Keratinocyte (primary cell): ENCODE measurements around the gene NAALADL2.

Source experiments
- EZH2 ChIP-seq: IDR thresholded peaks from one replicate; pipeline ENCODE4 v1.6.1; 2012; ENCODE audit warnings: inconsistent platforms, mild to moderate bottlenecking, low read length, moderate library complexity
- TF ChIP-seq, protein P1 (sequence below), 3 experiments: IDR thresholded peaks in 1 of 3; conservative IDR thresholded peaks in 1 of 3; optimal IDR thresholded peaks in 1 of 3; 2 replicates in 2 of 3; 3 replicates in 1 of 3; pipeline versions ENCODE3 to v1.5.1; 2011; ENCODE audit warnings: low read length in 3 of 3, mild to moderate bottlenecking in 3 of 3, moderate library complexity in 2 of 3, control low read depth in 1 of 3, inconsistent platforms in 1 of 3; ENCODE audit not compliant: insufficient read depth in 2 of 3; ENCODE audit errors: extremely low read depth in 1 of 3

GRCh38 chr3:175088766-175089380 lies 229.7 kb downstream of the NAALADL2 start:
- no peak for TF ChIP-seq EZH2
- TF ChIP-seq, protein P1, sequence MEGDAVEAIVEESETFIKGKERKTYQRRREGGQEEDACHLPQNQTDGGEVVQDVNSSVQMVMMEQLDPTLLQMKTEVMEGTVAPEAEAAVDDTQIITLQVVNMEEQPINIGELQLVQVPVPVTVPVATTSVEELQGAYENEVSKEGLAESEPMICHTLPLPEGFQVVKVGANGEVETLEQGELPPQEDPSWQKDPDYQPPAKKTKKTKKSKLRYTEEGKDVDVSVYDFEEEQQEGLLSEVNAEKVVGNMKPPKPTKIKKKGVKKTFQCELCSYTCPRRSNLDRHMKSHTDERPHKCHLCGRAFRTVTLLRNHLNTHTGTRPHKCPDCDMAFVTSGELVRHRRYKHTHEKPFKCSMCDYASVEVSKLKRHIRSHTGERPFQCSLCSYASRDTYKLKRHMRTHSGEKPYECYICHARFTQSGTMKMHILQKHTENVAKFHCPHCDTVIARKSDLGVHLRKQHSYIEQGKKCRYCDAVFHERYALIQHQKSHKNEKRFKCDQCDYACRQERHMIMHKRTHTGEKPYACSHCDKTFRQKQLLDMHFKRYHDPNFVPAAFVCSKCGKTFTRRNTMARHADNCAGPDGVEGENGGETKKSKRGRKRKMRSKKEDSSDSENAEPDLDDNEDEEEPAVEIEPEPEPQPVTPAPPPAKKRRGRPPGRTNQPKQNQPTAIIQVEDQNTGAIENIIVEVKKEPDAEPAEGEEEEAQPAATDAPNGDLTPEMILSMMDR (optimal IDR thresholded peaks at IDR 0.05 in 1 of 3, IDR thresholded peaks at IDR 0.05 in 1 of 3, conservative IDR thresholded peaks at IDR 0.05 in 1 of 3; ENCODE audit: extremely low read depth in 1 of 3, insufficient read depth in 2 of 3, low read length in 3 of 3): no peak
